Skeletal muscle satellite cell (primary cell): ENCODE results near the gene BRSK2.

ENCODE experiments used
- H3K27me3 ChIP-seq: 2 replicates; pipeline ENCODE4 v1.7.0; 2013; ENCODE audit warnings: low read length; ENCODE audit not compliant: control insufficient read depth, insufficient read depth
- H3K36me3 ChIP-seq: 2 replicates; pipeline ENCODE4 v1.7.0; 2013; ENCODE audit warnings: mild to moderate bottlenecking, control low read depth, low read length; ENCODE audit not compliant: insufficient read depth
- H3K4me1 ChIP-seq: 2 replicates; pipeline ENCODE4 v1.7.0; 2013; ENCODE audit warnings: low read length; ENCODE audit not compliant: control insufficient read depth, insufficient read depth
- H3K4me2 ChIP-seq: 2 replicates; pipeline ENCODE4 v1.7.0; 2013; ENCODE audit warnings: mild to moderate bottlenecking, low read length
- H3K4me3 ChIP-seq: 2 replicates; pipeline ENCODE4 v1.7.0; 2013; ENCODE audit warnings: low read length
- H3K9ac ChIP-seq: 2 replicates; pipeline ENCODE4 v1.7.0; 2013; ENCODE audit warnings: mild to moderate bottlenecking, low read depth, low read length, moderate library complexity
- H3K9me3 ChIP-seq: replicated peaks from 2 replicates; pipeline ENCODE4 v1.7.0; 2013; ENCODE audit warnings: mild to moderate bottlenecking, control low read depth, low read length

BRSK2 gene

DNA sequence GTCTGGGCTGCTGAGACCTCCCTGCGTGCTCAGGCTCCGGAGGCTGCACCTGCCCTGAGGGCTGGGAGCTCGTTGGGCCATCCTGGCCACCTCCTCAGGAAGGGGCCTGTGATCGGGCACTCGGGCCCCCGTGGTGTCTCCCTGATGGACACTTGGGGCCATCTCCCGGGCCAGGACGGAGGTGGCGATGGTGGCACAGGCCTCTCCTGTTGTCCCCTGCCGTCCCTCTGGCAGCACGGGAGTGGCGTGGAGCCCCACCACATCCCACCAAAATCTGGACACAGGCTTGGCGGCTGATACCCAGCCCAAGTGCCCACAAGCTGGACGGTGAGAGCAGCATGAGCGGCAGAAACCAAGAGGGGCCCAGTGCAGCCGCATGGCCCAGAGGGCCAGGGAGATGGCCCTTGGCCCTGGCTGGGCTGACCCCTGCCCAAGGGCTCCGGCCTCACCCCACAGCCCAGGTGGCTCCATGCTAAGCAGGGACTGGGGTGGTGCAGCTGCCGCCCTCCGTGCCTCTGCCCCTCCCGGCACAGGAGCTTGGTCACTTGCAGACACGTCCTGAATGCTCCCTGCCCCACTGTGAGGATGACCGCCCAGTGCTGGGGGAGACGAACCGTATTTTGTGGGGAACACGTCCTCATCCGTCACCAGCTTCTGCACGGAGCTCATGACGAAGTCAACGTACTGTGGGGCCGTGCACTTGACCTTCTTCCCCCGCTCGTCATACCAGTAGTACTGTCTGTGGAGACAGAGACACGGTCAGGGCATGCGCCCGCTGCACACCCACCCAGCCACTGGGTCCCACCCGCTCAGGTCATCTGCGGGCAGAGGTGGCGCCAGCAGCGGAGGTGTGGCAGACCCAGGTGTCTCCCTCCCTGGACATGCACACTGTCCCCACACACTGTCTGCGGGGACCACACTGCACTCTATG lies 81.2 kb downstream of the BRSK2 start:
- Histone ChIP-seq H3K9ac (no peak overlapping the region), H3K27me3 (no peaks in the 10 kb centered on the region), H3K4me3 (no peak overlapping the region), H3K9me3 (no peaks in the 10 kb centered on the region), H3K4me2 (no peak overlapping the region), H3K4me1 (no peaks in the 10 kb centered on the region), H3K36me3 (peaks cover 13% of the 10 kb centered on the region)

DNA sequence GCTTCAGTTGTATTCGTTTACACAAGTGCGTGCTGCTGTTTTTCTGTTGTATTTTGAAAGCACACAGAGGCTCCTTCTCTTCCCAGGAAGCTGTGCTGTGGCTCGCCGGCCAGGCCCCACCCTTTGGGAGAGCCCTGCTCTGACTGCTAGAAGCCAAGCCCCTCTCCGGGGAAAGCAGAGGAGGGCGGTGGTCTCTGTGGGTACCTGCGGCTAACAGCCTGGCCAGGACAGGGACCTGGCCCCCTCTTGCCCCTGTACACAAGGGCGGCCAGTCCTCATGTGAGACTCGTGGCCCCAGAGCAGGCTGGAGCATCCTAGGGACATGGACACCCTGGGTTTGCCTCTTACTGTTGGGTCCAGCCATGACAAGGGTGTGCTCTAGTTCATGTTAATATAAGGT lies 82.0 kb downstream of the BRSK2 start:
- Histone ChIP-seq H3K27me3 (no peaks in the 10 kb centered on the region), H3K4me2 (no peak overlapping the region), H3K9ac (no peak overlapping the region), H3K9me3 (no peaks in the 10 kb centered on the region), H3K4me3 (no peak overlapping the region), H3K36me3 (peaks cover 18% of the 10 kb centered on the region), H3K4me1 (no peaks in the 10 kb centered on the region)

DNA sequence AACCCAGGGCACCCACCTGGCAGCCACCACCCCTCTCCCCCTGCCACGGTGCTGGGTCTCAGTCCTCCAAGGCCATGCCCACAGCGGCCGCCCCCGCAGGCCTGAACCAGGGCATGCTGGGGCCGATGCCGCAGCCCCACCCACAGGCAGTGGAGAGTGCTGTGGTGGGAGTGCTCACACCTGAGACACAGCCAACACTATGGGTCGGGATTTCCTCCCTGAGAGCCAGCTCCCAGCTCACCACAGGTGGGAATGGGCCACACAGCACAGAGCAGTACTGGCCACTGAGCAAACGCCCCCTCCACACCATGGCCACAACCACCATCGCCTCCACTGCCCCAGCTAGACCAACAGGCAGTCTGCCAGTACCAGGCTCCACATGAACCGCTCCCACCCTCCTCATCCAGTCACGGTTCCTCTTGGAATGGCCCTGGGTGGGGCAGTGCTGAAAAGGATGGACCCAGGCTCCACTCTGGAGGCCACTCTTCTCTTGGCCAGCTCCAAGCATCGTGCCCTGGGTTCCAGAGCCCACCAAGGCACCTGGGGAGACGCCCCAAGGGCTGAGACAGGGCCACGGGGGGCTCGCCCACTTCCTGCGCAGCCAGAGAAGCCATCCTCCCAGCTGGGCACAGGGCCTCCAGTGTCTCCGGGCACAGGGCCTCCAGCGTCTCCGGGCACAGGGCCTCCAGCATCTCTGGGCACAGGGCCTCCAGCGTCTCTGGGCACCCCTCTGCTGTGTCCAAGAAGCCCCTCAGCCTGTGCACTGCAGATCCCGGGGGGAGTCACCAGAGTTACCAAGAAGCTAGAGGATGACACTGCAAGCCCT lies 82.7 kb downstream of the BRSK2 start:
- no peak overlapping the region for H3K4me2 ChIP-seq
- H3K9ac ChIP-seq = no peak overlapping the region
- no peaks in the 10 kb centered on the region for H3K27me3 ChIP-seq
- no peaks in the 10 kb centered on the region for H3K9me3 ChIP-seq
- H3K4me3 ChIP-seq = no peak overlapping the region
- no peaks in the 10 kb centered on the region for H3K4me1 ChIP-seq
- peaks cover 25% of the 10 kb centered on the region for H3K36me3 ChIP-seq

DNA sequence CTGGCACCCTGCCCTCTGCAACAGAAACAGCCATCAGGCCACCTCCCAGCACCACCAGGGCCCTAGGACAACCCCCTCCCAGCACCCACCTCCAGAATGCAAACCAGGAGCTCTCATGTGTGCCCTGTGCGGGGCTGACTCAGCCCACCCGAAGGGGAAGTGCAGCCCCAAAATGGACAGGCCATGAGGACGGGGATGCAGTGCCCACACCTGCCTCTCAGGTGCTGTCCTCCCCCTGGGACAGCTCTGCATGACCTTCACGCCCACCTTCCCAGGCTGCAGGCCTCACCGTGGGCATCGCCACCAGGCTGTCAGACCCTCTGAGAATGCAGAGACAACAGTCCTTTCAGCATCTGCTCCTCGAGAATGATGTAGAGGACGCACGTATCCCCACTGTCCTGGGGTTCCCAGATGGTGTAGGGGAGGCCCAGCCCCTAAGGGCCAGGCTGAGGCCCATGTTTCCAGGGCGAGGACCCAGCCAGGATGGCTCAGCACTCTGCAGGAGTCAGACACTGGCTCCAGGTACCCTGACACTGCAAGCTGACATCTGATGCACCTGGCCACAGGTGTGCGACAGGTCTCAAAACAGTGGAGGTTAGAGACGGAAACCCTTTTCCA lies 83.4 kb downstream of the BRSK2 start:
- Histone ChIP-seq H3K9me3 (no peaks in the 10 kb centered on the region), H3K4me3 (no peak overlapping the region), H3K4me1 (no peaks in the 10 kb centered on the region), H3K36me3 (peaks cover 29% of the 10 kb centered on the region), H3K4me2 (no peak overlapping the region), H3K27me3 (no peaks in the 10 kb centered on the region), H3K9ac (no peak overlapping the region)

DNA sequence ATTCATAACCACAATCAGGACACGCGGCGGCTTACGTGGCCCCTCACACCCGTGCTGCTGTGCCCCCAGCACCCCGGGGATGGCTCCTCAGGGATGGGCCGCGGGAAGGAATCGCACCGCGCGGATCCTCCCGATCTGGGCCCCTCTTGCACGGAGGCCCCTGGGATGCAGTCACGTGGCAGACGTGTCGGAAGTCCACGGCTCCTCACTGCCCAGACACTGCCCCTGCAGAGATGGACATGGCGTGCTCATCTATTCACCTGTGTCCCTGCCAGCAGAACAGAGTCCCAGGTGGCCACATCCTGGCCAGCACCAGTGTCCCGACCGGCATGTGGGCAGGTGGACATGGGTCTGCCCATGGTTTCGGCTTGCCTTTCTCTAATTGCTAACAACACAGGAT lies 84.1 kb downstream of the BRSK2 start:
- Histone ChIP-seq H3K4me3 (no peak overlapping the region), H3K4me1 (no peaks in the 10 kb centered on the region), H3K36me3 (peaks cover 35% of the 10 kb centered on the region), H3K9me3 (no peaks in the 10 kb centered on the region), H3K27me3 (no peaks in the 10 kb centered on the region), H3K9ac (no peak overlapping the region), H3K4me2 (no peak overlapping the region)

DNA sequence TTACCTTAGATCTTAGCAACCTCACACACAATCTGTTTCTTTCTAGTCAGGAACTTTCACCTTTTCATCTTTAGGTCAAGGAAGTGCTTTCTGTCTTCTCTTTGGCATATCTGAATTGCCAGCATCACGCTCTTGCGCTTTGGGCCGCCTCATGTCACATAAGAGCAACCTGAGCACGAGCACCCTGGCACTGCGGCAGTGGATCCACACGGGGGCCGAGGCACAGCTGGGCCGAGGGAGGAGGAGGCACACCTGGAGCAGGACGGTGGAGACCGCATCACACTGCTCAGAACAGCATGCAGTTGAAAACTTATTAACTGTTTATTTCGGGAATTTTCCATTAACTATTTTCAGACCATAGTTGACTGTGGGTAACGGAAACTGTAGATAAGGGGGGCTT lies 86.1 kb downstream of the BRSK2 start:
- Histone ChIP-seq H3K4me2 (no peak overlapping the region), H3K9me3 (no peaks in the 10 kb centered on the region), H3K4me1 (no peaks in the 10 kb centered on the region), H3K27me3 (no peaks in the 10 kb centered on the region), H3K4me3 (no peak overlapping the region), H3K36me3 (peaks cover 48% of the 10 kb centered on the region), H3K9ac (no peak overlapping the region)

DNA sequence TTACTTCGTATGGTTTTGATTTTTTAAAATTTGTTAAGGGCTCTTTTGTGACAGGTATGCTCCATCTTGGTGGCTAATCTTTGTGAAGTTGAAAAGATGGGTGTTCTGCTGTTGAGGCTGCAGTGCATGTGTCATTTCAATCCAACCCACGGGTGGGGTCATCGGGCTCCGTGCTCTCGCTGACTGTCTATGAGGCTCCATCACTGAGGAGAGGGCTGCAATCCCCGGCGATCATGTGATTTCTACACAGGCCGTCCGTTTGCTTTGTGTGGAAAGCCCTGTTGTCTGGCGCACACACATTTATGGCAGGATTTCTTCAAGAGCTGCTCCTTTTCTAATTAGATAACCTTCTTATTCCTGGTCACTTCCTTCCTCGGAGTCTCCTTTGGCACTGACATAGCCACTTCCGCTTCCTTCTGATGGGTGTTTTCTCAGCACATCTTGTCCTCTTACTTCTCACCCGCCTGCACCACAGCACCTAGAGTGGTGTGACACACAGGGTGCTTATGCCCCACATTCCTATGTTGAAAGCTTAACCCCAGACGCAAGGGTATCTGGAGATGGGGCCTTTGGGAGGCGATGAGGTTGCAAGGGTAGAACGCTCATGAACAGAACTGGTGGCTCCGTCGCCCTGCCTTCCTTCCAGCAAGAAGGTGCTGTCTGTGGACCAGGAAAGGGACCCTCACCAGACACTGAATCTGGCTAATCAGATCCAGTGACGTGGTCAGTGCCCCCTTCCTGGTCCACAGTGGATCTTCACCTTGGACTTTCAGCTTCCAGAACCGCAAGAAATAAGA lies 87.4 kb downstream of the BRSK2 start:
- no peak overlapping the region for H3K4me2 ChIP-seq
- H3K9ac ChIP-seq = no peak overlapping the region
- H3K9me3 ChIP-seq = no peaks in the 10 kb centered on the region
- H3K36me3 ChIP-seq = peaks cover 48% of the 10 kb centered on the region
- no peaks in the 10 kb centered on the region for H3K4me1 ChIP-seq
- no peaks in the 10 kb centered on the region for H3K27me3 ChIP-seq
- H3K4me3 ChIP-seq = no peak overlapping the region

DNA sequence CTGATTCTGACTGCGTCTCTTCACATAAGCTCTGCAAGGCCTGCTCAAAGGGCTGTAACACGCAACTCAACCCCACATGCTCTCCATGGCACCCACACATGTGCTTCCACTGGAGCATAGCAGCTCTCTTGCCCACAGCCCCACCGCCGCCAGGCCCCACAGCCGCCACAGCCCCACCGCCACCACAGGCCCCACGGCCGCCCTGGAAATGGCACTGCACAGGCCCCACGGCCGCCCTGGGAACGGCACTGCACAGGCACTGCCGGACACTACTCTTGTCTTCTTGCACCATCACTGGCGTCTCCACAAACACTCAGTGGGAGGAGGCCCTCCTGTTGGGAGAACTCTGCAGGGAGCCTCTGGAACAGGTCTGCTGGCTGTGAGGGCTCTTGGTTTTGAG lies 88.3 kb downstream of the BRSK2 start:
- no peak overlapping the region for H3K4me3 ChIP-seq

DNA sequence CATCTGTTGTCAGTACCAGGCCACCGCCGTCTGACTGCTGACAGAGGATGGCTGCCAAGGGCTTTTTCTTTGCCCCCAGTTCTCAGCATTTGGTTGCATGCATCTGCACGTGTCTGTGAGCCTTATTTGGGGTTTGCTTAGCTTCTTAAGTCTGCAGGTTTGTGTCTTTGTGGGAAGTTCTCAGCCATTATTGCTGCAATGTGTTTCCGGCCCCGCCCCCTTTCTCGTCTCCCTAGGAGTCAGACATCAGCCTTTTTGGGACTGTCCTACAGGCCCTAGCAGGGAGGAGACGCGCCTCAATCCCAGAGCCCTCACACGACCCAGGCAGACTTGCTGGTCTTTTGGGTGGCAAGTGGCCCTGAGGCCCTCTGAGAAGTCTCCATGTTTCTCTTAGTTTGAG lies 88.8 kb downstream of the BRSK2 start:
- Histone ChIP-seq H3K9ac (no peak overlapping the region), H3K4me3 (no peak overlapping the region), H3K4me1 (no peaks in the 10 kb centered on the region), H3K27me3 (no peaks in the 10 kb centered on the region), H3K9me3 (no peaks in the 10 kb centered on the region), H3K36me3 (peaks cover 43% of the 10 kb centered on the region), H3K4me2 (no peak overlapping the region)

More for the DNA sequence above, 88.3 kb downstream of the BRSK2 start:
- Histone ChIP-seq H3K27me3 (no peaks in the 10 kb centered on the region), H3K4me1 (no peaks in the 10 kb centered on the region), H3K36me3 (peaks cover 47% of the 10 kb centered on the region), H3K9me3 (no peaks in the 10 kb centered on the region), H3K4me2 (no peak overlapping the region), H3K9ac (no peak overlapping the region)

DNA sequence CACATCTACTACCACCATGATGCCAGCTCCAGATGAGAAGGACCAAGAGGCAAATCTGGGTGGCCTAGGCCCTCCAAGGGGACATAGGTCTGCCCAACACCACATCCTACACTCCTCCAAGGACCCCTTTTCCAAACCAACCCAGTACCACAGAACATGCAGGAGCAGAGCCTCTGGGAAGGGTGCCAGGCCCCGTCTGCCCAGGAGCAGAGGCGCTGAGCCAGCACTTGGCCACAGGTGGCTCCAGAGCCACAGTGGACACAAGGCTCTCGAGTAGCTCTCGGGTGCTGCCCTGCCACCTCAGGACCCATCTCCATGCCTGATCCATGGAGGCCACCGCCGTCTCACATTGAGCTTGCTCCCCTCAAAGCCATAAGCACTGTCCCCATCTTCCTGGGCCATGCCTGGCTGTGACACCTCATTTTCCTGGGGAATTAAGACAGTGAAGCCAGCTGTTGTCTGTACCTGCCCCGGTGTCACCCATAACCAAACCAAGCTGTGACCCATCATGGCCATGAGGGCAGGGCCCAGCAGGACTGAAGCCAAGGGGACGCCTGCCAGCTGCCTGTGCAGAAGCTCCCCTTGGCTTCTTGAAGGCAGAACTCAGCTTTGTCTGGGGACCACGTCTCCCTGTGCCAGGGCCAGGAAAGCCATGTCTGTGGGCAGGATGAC lies 89.4 kb downstream of the BRSK2 start:
- Histone ChIP-seq H3K4me2 (no peak overlapping the region), H3K36me3 (peaks cover 43% of the 10 kb centered on the region), H3K27me3 (no peaks in the 10 kb centered on the region), H3K9ac (no peak overlapping the region), H3K4me3 (no peak overlapping the region), H3K4me1 (no peaks in the 10 kb centered on the region), H3K9me3 (no peaks in the 10 kb centered on the region)
